Measurements from ENCODE around the gene CD209. TPM values are rescaled to one million over a fixed set of nuclear protein-coding genes. Genes with fewer than 3 reads are reported as not detected.

CD209 gene
- total and polyA plus RNA-seq, 9 of the 15 experiments (the other 6 are each of a cell fraction or from before 2014, with no cell fraction given) = 0.01 TPM; not detected in 8

DNA sequence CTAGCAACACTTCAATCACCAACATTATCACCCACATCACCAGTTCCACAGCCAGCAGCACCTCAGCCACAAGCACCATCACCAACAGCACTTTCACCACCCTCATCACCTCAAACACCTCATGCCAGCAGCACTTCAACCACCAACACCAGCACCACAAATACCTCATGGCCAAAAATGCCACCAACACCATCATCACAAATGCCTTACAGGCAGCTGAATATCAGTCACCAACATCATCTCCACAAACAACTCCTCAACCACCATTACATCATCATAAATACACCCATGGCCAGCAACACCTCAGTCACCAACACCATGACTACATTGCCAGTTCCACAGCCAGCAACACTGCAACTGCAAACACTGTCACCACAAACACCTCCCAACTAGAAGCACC, 55.8 kb downstream of the CD209 start (continued):
- TF ChIP-seq ATF7 (IDR thresholded peaks at IDR 0.05) (no peak), MCM5 (IDR thresholded peaks at IDR 0.05; ENCODE audit: low read depth) (no peak)

- no peak for ATAC-seq
- BruUV-seq (replicated peaks) = no TSS peak
- TF ChIP-seq RNF2 (IDR thresholded peaks at IDR 0.05) (no peak), HMGN3 (IDR thresholded peaks at IDR 0.05; ENCODE audit: borderline replicate concordance, extremely low read depth, insufficient read length, low read depth, low read length) (no peak), GTF3C2 (IDR thresholded peaks at IDR 0.05; ENCODE audit: borderline replicate concordance, extremely low read depth, insufficient read length) (no peak), HMG20B (CRISPR knock-in tag; IDR thresholded peaks at IDR 0.05) (no peak), ZNF184 (CRISPR knock-in tag; IDR thresholded peaks at IDR 0.05) (no peak), POU5F1 (IDR thresholded peaks at IDR 0.05; ENCODE audit: borderline replicate concordance, low read depth, low read length, partially characterized antibody) (no peak), MBD2 (IDR thresholded peaks at IDR 0.05; ENCODE audit: borderline replicate concordance, low read depth) (no peak), HDAC6 (IDR thresholded peaks at IDR 0.05; ENCODE audit: low read depth, low read length) (no peak), ZNF347 (CRISPR knock-in tag; IDR thresholded peaks at IDR 0.05; ENCODE audit: low read depth) (no peak), SLC30A9 (CRISPR knock-in tag; IDR thresholded peaks at IDR 0.05) (no peak), ZNF780A (CRISPR knock-in tag; IDR thresholded peaks at IDR 0.05) (no peak)
- TF ChIP-seq, protein P1, sequence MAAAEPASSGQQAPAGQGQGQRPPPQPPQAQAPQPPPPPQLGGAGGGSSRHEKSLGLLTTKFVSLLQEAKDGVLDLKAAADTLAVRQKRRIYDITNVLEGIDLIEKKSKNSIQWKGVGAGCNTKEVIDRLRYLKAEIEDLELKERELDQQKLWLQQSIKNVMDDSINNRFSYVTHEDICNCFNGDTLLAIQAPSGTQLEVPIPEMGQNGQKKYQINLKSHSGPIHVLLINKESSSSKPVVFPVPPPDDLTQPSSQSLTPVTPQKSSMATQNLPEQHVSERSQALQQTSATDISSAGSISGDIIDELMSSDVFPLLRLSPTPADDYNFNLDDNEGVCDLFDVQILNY (CRISPR knock-in tag; IDR thresholded peaks at IDR 0.05) = no peak
- in situ Hi-C loops (cut with MboI) = no loop called here
- H2AFZ ChIP-seq (ENCODE audit: low read depth, low read length) = no peak overlapping the region
- no peak for FAIRE-seq
- POLR2A ChIA-PET = interaction anchor here (0.7 kb wide), 1 partner anchor 44 kb away, joined by 4 read pairs; no protein-coding TSS in a partner anchor
- H4K20me1 ChIP-seq (replicated peaks; ENCODE audit: control insufficient read depth, insufficient read depth, low read length) = no peaks in the 10 kb centered on the region
- WGBS (ENCODE audit: insufficient coverage, low coverage, missing lambda C conversion rate) = 4% methylated on average over 8 of the region's 8 CpGs
- CTCF ChIA-PET (ENCODE audit: low intra/inter-chr PET ratio) = no interaction called here
- no peak overlapping the region for H3K27ac ChIP-seq (ENCODE audit: extremely low read depth, low read depth, low read length)
- H3K4me1 ChIP-seq (replicated peaks in 1 of 2; ENCODE audit: control insufficient read depth in 2 of 2, insufficient read depth in 2 of 2, low read length in 2 of 2) = peaks cover 0 to 11% of the 10 kb centered on the region in 2 experiments; a peak in 1 of 5 replicates
- peaks cover 5 to 63% of the 10 kb centered on the region in 2 experiments; a peak in 3 of 5 replicates for H3K27me3 ChIP-seq (ENCODE audit: control insufficient read depth in 2 of 2, insufficient read depth in 2 of 2, low read length in 2 of 2)
- peaks cover 3% of the 10 kb centered on the region for H3K9me3 ChIP-seq (replicated peaks; ENCODE audit: control insufficient read depth, insufficient read depth, low read depth, low read length)
- no peaks in the 10 kb centered on the region for H3K36me3 ChIP-seq (ENCODE audit: control insufficient read depth, insufficient read depth, low read length)
- no peak overlapping the region for H3K9ac ChIP-seq (ENCODE audit: insufficient read depth in 1 of 2, low read depth in 2 of 2, low read length in 2 of 2)
- no peaks in the 10 kb centered on the region for H3K9me1 ChIP-seq (ENCODE audit: control insufficient read depth, insufficient read depth, low read length)
- H3K4me2 ChIP-seq (ENCODE audit: insufficient read depth, low read length) = no peak overlapping the region
- no peaks in the 10 kb centered on the region for H3K79me2 ChIP-seq (ENCODE audit: control insufficient read depth, insufficient read depth, low read length)
- H3K4me3 ChIP-seq = no peak overlapping the region
- no peak for DNase-seq (ENCODE audit: extremely low read depth in 1 of 4, low spot score in 3 of 4)
- intact Hi-C loops (cut with micrococcal nuclease) = no loop called here
These were observed 56.5 kb downstream of the CD209 start for GRCh38 chr19:7690779-7691258.

All from K562 (cell line).